ENCODE results near the gene MDFIC.

MDFIC gene

GRCh38 chr7:115024276-115024675 lies 102.4 kb downstream of the MDFIC start:
- no peak for TF ChIP-seq CTCF (conservative IDR thresholded peaks at IDR 0.05)
- no peak overlapping the region for H3K27ac ChIP-seq

DNA sequence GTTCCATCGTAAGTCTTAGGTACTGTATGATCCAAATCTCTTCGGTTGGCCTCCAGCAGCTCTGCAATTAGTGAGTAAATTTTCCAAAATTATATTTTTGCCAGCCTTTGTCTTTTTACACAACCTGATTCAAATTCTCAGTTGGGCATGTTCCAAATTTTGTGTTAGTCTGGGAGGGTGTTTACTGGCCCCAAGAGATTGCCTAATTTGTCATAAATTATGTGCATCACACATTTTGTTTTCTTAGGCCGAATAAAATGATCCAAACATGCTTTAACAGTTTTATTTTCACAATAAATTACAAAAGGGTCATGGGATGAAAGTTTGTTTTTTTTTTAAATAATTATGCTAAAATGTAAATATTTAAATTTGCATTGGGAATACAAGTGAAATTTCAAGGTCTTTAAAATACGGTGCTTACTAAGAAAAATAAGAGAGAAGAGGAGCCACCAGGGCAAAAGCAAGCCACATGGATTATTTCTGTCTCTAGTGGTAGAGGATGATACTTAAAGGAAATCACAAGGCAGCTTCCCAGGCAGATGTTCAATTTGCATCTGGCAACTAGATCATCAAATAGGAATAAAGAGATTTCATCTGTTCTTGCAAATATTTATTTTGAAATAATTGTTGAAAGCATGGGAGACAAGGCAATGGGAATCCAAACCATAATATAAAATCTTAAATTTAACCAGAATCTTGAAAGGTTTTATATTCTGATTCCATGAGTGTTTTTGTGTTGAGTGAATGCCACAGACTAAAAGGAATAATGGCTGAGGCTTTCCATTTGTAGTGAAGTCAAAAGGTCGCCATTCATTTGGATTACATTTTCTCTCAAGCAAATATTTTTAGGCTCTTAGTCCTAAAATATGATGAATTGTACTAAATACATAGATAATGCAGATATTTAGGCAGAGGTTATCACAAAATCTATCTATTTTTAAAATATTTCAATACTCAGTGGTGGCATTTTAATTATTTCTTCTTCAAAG lies 111.1 kb downstream of the MDFIC start:
- TF ChIP-seq CTCF (conservative IDR thresholded peaks at IDR 0.05): no peak
- H3K27ac ChIP-seq: no peak overlapping the region

DNA sequence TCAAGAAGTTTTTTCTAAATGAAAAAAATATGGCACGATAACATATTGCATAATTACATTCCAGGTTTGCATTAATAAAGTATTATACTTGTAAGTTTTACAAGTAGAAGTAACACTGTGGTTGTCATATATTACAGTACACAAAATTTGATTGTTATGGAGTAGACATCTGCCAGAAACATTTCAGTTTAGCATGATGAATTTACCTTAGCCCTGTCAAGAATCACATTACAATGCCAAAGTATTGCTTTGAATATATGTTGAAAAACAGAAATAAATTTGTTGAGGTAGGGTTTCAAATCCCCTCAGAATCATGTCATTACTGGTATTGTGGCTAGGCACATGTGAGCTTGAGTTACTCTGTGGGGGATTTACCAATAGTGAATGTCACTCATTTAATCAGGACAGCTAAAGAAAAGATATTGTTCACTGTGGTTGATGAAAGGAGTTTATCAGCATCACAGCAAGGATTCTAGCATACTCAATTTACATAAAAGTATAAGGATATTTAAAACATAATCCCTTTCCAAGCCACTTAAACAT lies 112.1 kb downstream of the MDFIC start:
- no peak overlapping the region for H3K27ac ChIP-seq
- TF ChIP-seq CTCF (conservative IDR thresholded peaks at IDR 0.05): no peak

- no peak overlapping the region for H3K27ac ChIP-seq
- TF ChIP-seq CTCF (conservative IDR thresholded peaks at IDR 0.05): no peak
Observed at GRCh38 chr7:115034515-115034914, 112.6 kb downstream of the MDFIC start.

DNA sequence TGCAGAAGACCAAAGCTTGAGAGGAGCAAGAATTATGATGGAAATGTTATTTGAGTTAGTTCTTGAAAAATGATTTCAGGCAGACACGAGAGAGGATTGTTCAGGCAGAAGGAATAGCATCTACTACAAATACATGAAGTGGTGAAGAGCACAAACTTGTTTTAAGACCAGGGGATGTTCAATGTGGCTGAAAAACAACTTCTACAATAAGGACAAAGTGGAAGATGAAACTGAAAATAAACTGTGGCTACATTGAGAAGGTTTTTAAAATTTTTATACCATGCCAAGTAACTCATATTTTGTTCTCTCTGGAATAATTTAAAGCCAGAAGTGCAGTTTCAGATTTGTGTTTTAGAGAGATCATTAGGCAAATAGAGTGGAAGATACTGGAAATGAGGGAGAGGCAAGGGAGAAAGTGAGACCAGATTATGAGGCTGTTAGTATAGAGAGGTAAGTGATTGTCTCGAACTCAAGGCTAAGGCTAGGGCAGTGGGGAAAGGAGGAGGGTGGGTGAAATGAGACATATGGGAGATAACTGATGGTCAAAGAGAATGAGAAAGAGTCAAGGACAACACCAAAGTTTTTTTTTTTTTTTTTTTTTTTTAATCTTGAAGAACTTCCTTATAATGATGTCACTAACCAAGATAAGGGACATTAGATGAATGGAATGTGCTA lies 115.4 kb downstream of the MDFIC start:
- no peak for TF ChIP-seq CTCF (conservative IDR thresholded peaks at IDR 0.05)
- no peak overlapping the region for H3K27ac ChIP-seq

DNA sequence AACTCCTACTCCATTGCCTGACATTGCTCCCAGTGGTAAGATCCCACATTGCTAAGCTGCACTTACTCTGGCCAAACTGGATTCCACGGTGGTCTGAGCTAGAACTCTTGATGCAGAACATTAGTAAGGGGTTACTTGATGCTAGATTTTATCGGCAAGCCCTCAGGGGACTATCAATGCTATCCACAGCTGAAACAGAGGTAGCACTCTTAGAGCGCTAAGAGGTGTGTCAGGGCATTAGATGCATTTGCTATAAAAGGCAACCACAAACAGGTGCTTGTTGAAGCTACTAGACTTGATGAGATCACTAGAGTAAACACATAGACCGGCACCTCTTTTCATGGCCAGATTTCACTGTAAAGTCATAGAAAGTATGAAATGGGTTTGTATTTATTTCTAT lies 116.3 kb downstream of the MDFIC start:
- TF ChIP-seq CTCF (conservative IDR thresholded peaks at IDR 0.05): no peak
- H3K27ac ChIP-seq: no peak overlapping the region

DNA sequence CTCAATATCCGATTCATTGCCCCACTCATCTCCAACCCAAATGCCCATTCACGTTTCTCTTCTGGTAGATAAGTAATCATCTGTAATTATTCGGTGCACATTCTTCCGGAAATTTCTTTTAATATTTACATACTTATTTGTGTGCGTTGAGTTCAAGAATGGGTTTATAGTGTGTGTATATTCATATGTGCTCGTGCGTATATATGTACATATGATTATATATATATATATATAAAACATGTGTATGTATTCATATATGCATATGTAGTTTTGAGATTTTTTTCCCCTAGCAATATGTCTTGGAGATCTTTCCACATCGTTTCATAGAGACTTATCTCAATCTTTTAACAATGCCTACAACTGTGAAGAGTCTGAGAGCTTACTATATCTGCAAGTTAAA lies 118.2 kb downstream of the MDFIC start:
- no peak overlapping the region for H3K27ac ChIP-seq
- no peak for TF ChIP-seq CTCF (conservative IDR thresholded peaks at IDR 0.05)

Data from VCaP (cell line).